Liver (tissue), 3 donors: ENCODE measurements around the gene LTO1.

ENCODE experiments used
- ATF3 ChIP-seq: IDR thresholded peaks from 2 replicates; pipeline ENCODE4 v1.6.1; 2016; ENCODE audit warnings: antibody characterized with exemption
- CTCF ChIP-seq: fragments of 150-350 bp; IDR thresholded peaks from 2 replicates; pipeline ENCODE4 v1.5.1; 2017; ENCODE audit warnings: improper control_type of control experiment, low read depth, low read length; ENCODE audit not compliant: missing input control
- EGR1 ChIP-seq, 2 donors: IDR thresholded peaks; 2 replicates each; pipeline ENCODE4 v1.6.1; 2016 to 2018; ENCODE audit warnings: antibody characterized with exemption in 2 of 2, low read depth in 2 of 2
- FOXA1 ChIP-seq: IDR thresholded peaks from 2 replicates; pipeline ENCODE4 v1.6.1; 2016; ENCODE audit warnings: antibody characterized with exemption
- GABPA ChIP-seq, 2 donors: IDR thresholded peaks in 1 of 2; conservative IDR thresholded peaks in 1 of 2; 2 replicates each; pipeline ENCODE4 v1.6.1; 2016; ENCODE audit warnings: antibody characterized with exemption in 2 of 2, mild to moderate bottlenecking in 1 of 2, moderate library complexity in 1 of 2
- JUND ChIP-seq, 2 donors: IDR thresholded peaks; 2 replicates each; pipeline ENCODE4 v1.6.1; 2016; ENCODE audit warnings: antibody characterized with exemption in 2 of 2
- MAX ChIP-seq: IDR thresholded peaks from 2 replicates; pipeline ENCODE4 v1.6.1; 2016; ENCODE audit warnings: antibody characterized with exemption
- RAD21 ChIP-seq, 2 donors: IDR thresholded peaks; 2 replicates each; pipeline ENCODE4 v1.6.1; 2016; ENCODE audit warnings: antibody characterized with exemption in 2 of 2, mild to moderate bottlenecking in 2 of 2
- REST ChIP-seq: IDR thresholded peaks from 2 replicates; pipeline ENCODE4 v1.6.1; 2016; ENCODE audit warnings: antibody characterized with exemption, mild to moderate bottlenecking
- RXRA ChIP-seq, 2 donors: IDR thresholded peaks; 2 replicates each; pipeline ENCODE4 v1.6.1; 2017 to 2018; ENCODE audit warnings: antibody characterized with exemption in 2 of 2, mild to moderate bottlenecking in 1 of 2
- SP1 ChIP-seq: IDR thresholded peaks from 2 replicates; pipeline ENCODE4 v1.6.1; 2018; ENCODE audit warnings: antibody characterized with exemption, mild to moderate bottlenecking
- TAF1 ChIP-seq: conservative IDR thresholded peaks from 2 replicates; pipeline ENCODE4 v1.6.1; 2016; ENCODE audit warnings: antibody characterized with exemption, mild to moderate bottlenecking
- YY1 ChIP-seq: IDR thresholded peaks from 2 replicates; pipeline ENCODE4 v1.6.1; 2016; ENCODE audit warnings: antibody characterized with exemption, mild to moderate bottlenecking
- TF ChIP-seq, protein P1 (sequence below): IDR thresholded peaks from 2 replicates; pipeline ENCODE4 v1.6.1; 2016; ENCODE audit warnings: antibody characterized with exemption
- donor health status: healthy.
- donor health status: healthy.

GRCh38 chr11:69644071-69644961 is 30.8 kb downstream of the LTO1 start:
- no peak for TF ChIP-seq REST
- peak; percentile 11 for TF ChIP-seq CTCF
- TF ChIP-seq GABPA (IDR thresholded peaks at IDR 0.05 in 1 of 2, conservative IDR thresholded peaks at IDR 0.05 in 1 of 2) = no peak
- TF ChIP-seq ATF3 = no peak
- no peak for TF ChIP-seq SP1
- TF ChIP-seq MAX = no peak
- TF ChIP-seq EGR1 (IDR thresholded peaks at IDR 0.05; ENCODE audit: low read depth in 2 of 2) = no peak
- TF ChIP-seq YY1 = no peak
- peak in 1 of 2 donors; percentile 51 for TF ChIP-seq RAD21 (IDR thresholded peaks at IDR 0.05)
- no peak for TF ChIP-seq JUND (IDR thresholded peaks at IDR 0.05)
- TF ChIP-seq TAF1 = no peak
- no peak for TF ChIP-seq FOXA1
- peak in 1 of 2 donors; percentile 32 for TF ChIP-seq RXRA (IDR thresholded peaks at IDR 0.05)
- TF ChIP-seq, protein P1, sequence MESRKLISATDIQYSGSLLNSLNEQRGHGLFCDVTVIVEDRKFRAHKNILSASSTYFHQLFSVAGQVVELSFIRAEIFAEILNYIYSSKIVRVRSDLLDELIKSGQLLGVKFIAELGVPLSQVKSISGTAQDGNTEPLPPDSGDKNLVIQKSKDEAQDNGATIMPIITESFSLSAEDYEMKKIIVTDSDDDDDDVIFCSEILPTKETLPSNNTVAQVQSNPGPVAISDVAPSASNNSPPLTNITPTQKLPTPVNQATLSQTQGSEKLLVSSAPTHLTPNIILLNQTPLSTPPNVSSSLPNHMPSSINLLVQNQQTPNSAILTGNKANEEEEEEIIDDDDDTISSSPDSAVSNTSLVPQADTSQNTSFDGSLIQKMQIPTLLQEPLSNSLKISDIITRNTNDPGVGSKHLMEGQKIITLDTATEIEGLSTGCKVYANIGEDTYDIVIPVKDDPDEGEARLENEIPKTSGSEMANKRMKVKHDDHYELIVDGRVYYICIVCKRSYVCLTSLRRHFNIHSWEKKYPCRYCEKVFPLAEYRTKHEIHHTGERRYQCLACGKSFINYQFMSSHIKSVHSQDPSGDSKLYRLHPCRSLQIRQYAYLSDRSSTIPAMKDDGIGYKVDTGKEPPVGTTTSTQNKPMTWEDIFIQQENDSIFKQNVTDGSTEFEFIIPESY = no peak
